GM18507 (cell line): ENCODE results near the gene ABCA4.

Experiments used
- DNase-seq: peaks from one replicate; pipeline ENCODE4 v3.0.0; 2011; ENCODE audit warnings: low read depth; ENCODE audit not compliant: insufficient read length; ENCODE audit errors: extremely low spot score
- FAIRE-seq: peaks from 2 replicates; lab custom pipeline; 2011; peaks lifted over from hg19 to GRCh38; lab: Jason Lieb, UNC

The ABCA4 gene

DNA sequence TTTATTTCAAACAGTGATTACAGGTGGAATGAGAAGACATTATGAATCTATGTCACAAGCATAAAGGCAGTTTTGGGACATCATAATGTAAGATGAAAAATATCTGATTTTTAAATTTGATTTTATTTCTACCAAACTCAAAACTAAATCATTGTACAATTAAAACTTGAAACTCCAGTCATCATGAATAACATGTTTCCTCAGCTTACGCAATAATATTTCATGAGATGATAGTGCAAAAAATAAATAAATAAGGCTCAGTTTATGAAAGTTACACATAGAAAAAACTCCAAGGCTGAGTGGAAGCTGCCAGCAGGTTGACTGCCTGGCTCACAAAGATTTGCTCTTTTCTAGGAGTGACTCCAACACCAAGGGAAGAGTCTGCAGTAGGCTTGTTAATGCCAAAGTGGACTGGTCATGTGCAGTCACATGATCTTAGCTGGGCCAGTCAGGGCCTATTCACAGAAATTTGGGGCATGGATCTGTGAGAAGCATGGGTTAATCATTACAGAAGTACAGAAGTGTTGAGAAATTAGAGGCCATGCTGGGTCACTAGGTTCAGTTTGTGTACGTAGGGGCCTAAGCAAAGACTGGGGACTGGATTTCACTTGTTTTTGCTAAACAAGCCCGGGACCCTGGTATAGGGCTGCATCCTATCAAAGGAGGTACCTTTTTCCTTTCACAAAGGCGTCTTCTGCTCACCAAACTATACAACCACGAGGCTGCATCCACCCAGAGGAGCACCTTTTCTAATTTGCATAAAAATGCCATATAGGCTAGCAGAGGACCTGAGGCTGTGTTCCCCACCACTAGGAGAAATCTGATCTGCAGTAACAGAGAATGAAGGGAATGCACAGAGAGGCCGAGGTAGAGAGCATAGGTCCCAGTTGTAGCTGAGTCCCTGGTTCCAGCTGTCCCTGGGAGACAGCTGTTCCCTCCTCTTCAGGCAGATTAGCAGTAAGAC is 4.9 kb upstream of the ABCA4 start:
- FAIRE-seq (no peak), DNase-seq (no peak)

DNA sequence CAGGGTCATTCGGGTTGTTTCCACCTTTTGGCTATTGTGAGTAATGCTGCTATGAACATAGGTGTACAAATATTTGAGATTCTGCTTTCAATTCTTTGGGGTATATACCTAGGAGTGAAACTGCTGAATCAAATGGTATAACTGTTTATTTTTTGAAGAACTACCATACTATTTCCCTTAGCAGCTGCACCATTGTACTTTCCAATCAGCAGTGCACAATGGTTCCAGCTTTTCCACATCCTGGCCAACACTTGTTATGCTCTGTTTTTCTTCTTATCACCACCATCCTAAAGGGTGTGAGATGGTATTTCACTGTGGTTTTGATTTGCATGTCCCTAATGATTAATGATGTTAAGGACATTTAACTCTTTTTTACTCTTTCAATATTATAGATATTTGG is 3.6 kb upstream of the ABCA4 start:
- FAIRE-seq, result no peak

GRCh38 chr1:94122201-94122970 is 1.4 kb upstream of the ABCA4 start:
- DNase-seq, result no peak
- no peak for FAIRE-seq

More for the DNA sequence above, 3.6 kb upstream of the ABCA4 start:
- no peak for DNase-seq

- DNase-seq, result no peak
- no peak for FAIRE-seq
Measured at GRCh38 chr1:94121411-94121821, 468 bp upstream of the ABCA4 start.

GRCh38 chr1:94120570-94120901 is 412 bp downstream of the ABCA4 start:
- DNase-seq (no peak), FAIRE-seq (no peak)

DNA sequence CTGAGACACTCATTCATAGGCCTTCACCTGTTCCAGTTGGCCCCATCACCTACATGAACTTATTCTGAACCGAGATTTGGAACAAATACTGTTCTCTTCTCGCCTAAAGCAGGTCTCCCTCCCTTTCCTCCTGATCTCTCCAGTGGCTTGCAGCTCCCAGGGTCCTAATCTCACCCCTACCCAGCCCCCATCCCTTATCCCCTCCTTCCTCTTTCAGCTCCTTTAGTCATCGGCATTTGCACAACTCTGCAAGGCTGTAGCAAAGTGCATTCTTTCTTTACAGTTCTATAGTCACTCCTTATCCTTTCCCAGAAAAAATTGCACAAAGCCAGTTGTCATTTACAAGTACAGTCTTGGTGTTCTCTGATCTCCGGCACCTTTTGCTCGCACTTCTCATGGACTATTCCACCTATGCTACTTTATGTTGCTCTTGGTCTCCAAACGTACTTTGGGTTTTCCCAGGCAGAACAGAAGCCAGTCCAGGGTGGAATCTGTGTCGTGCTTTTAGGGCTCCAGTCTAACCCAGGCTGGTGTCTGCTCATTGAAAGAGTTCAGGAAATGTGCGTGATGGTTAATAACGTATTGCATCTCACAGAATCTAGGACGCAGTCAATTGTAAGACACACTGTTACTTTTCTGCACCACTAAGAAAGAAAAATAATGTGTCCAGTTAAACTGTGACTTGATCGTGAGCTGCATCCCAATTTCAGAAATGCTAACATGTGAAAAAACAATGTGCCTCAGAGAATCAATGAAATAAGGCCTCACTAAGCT is 965 bp downstream of the ABCA4 start:
- FAIRE-seq, result no peak
- no peak for DNase-seq

- FAIRE-seq (no peak), DNase-seq (no peak)
Measured at GRCh38 chr1:94119306-94119705, 1.6 kb downstream of the ABCA4 start.

DNA sequence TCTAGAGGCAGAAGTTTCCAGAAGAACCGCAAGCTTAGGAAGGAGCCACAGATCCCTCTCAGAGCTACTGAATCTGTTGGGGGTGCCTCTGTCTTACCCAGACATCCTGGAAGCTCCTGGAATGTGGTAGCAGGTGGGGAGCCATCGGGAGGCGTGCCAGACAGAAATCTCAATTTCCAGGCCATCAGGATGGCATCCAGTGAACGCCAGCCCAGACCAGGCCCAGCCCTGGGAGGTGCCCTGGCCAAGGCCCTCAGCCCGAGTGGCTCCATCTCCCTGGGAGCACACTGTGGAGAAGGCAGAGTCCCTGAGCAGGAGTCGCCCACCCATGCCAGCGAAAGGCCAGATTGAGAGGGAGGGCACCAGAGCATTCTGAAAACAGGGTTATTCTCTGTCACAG is 2.5 kb downstream of the ABCA4 start:
- no peak for FAIRE-seq
- DNase-seq, result no peak

DNA sequence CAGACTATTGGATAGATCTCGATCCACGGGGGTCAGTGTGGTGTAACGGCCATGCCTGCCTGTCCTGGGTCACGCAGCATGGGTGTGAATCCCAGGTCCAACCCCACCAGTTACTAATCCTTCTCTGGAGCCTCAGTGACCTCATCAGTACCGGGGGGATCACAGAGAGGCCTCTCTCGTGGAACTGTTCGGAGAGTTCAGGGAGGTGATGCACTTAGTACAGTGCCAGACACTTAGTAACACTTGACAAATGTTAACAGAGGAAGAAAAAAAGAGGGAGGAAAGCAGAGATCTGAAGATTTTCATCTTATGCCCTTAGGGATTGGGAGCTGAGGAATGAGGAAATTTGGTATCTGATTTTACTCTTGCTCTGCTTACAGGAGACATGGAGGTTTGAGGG is 2.9 kb downstream of the ABCA4 start:
- FAIRE-seq (no peak), DNase-seq (no peak)

- DNase-seq, result no peak
- FAIRE-seq, result no peak
Measured at GRCh38 chr1:94117259-94117851, 3.6 kb downstream of the ABCA4 start.

GRCh38 chr1:94115900-94116436 is 5.0 kb downstream of the ABCA4 start:
- FAIRE-seq (no peak), DNase-seq (no peak)

DNA sequence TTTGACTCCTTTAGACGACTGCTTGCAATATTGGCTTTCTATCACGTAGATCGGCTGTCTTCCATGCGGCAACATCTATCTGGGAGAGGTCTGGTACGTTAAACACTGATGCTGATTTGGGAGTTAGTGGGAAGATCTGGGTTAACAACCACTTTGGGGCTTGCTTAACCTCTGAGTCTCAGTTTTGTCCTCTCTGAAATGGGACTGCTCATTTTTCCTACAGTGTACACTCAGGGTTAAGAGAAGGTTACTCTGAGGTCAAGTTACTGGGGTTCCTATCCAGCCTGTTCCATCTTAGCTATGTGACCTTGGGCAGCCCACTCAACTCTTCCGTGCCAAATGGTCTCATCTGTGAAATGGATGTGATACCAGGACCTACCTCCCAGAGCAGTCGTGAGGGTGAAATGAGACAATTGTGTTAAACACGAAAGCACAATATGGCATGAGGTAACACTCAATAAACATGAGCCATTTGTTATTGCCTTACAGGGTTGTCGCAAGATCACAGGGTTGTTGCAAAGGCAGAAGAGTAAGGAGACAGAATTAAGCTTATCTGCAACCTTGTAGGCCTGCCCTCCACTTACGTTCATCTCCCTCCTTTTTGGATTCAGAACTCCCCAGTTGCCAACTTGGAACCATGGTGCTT is 5.6 kb downstream of the ABCA4 start:
- DNase-seq (no peak), FAIRE-seq (no peak)

DNA sequence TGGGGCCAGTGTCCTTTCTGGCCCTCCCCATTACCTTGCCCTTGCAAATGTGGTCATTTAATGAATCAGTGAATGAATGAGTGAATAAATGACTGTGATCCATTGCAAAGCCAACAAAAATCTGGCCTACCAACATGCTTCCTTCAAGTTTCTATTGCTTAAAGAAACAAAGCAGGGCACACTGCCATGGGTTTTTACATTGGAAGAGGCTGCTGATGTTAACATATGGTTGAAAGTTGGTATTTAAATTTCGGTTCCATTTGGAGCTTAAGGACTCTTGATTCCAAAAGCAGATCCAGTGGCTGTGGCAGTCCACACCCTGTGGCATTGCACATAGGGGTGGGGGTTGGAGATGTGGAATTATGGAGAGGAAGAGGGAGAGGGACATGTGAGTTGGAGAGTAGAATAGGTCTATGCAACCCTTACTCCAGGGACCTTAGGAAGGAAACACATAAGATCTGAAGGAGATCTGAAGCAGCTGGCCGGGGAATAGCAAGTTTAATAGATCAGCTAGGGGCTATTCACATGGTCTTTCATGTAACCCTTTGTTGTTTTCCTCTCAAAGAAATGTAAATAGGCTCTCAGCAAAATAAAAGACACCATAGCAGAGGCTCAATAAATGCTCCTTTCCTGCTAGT is 7.2 kb downstream of the ABCA4 start:
- FAIRE-seq, result no peak
- no peak for DNase-seq

DNA sequence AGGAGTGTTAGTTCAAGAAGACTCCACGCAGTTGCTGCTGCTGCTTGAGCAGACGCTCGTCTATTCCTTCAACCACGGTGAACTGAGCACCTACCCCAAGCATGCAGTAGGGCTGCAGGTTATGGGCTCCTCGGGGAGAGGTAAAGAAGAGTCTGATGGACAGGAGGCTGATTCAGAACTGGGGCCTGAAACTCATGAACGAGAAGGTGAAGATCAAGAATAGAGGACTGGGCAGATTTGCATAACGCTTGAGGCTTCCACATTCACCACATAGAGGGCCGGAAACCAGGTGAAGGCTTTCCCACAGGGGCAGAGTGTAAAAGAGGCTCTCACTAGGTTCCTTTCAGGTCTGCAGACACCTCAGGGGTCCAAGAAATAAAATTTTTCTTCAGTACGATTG is 9.1 kb downstream of the ABCA4 start:
- DNase-seq, result no peak
- no peak for FAIRE-seq

DNA sequence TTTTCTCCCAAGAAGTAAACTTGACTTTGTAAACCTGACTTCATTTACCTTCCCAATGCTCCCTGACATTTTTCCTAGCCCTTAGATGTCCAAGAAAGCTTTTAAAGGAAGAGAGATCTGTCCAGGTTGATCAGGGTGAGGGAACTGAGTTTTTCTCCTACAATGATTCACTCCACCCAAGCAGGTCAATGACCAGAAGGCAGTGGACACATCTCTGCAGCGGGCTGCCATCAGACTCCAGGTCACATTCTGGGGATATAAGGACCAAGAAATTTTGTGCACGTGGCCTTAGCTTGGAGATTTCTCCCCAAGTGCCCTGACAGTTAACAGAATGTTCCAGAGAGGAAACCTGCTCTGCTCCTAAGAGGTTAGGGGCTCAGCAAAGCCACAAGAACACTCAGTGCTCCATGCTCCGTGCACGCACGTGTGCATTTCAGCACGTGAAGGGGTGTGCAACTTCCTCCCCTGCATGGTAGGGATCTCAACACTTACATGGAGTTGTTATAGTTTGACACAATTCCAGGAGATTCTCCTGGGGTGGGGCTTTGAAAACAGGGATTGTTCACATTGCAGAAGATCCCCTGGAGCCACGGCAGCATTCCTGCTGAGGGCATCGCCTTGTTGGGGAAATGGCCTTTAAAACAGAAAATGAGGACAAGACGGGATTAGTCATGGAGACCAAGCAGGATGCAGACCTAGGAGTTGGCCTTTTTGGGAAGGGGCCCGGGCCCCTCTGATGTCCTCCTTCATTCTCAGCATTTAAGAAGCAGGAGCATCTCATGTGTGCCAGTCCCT is 9.8 kb downstream of the ABCA4 start:
- DNase-seq, result no peak
- no peak for FAIRE-seq

DNA sequence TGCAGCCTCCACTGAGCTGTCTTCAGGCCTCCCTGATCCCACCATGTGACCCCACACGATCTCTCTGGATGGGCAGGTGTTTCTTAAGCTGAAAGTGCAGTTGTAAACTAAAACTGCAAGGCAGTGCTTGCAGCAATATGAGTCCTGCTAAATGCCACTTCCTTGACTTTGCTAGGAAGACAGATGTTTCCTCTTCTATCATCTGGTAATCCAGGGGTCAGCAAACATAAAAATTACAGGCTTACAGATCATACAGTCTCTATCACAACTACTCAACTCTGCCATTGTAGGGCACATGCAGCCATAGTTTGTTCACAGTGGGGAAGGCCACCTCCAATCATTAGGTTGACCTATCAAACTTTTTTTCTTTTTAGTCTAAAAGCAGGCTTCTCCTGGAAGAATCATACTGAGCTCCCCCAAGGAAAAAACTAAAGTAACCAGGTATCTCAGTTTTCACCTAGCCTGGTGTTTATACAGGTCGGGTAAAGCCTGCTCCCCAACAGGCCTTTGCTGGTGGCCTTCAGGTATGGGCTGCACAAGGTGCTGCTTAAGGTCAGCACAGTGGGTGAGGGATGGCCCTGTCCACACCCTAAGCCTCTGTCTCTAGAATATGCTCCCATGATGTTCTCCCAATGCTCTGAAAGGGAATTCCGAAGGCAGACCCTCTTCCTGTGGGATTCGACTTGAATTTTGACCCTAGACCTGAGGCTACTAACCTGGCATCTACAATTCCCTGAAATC is 10.8 kb downstream of the ABCA4 start:
- no peak for FAIRE-seq

GRCh38 chr1:94109478-94109877 is 11.5 kb downstream of the ABCA4 start:
- FAIRE-seq (no peak), DNase-seq (no peak)

More for the DNA sequence above, 10.8 kb downstream of the ABCA4 start:
- no peak for DNase-seq
